Hepatocyte (in vitro differentiated cells): Measurements from ENCODE around the gene CHMP6. TPM values are rescaled to one million over a fixed set of nuclear protein-coding genes. Genes with fewer than 3 reads are reported as not detected.
A peak's percentile ranks its signal among the peaks of the same experiment; 100 is the strongest.
"Not testable (repeated sequence)": the region's sequence is repeated elsewhere in the genome, so short reads cannot be mapped to it uniquely, and the experiment has no call there.

Experiments
- DNase-seq: peaks from one replicate; pipeline ENCODE4 v3.0.0-alpha.2; 2016; ENCODE audit warnings: low spot score
- H2AFZ ChIP-seq: fragments of 200-600 bp; sonication (generic); 2 replicates; pipeline ENCODE4 v1.6.0; 2016; ENCODE audit warnings: antibody characterized with exemption, mild to moderate bottlenecking
- H3K27ac ChIP-seq: fragments of 200-600 bp; sonication (generic); 2 replicates; pipeline ENCODE4 v1.5.1; 2016; ENCODE audit warnings: mild to moderate bottlenecking
- H3K27me3 ChIP-seq: fragments of 200-600 bp; sonication (generic); 2 replicates; pipeline ENCODE4 v1.6.1; 2016
- H3K36me3 ChIP-seq: fragments of 200-600 bp; sonication (generic); replicated peaks from 2 replicates; pipeline ENCODE4 v1.5.1; 2016; ENCODE audit warnings: low read depth; ENCODE audit not compliant: insufficient read depth
- H3K4me1 ChIP-seq: fragments of 200-600 bp; sonication (generic); 2 replicates; pipeline ENCODE4 v1.5.1; 2016; ENCODE audit warnings: mild to moderate bottlenecking, moderate library complexity; ENCODE audit not compliant: insufficient read depth
- H3K4me2 ChIP-seq: fragments of 200-600 bp; sonication (generic); 2 replicates; pipeline ENCODE4 v1.6.0; 2016
- H3K4me3 ChIP-seq: fragments of 200-600 bp; sonication (generic); 2 replicates; pipeline ENCODE4 v1.5.1; 2016; ENCODE audit warnings: mild to moderate bottlenecking
- H3K79me2 ChIP-seq: fragments of 200-600 bp; sonication (generic); 2 replicates; pipeline ENCODE4 v1.6.0; 2017; ENCODE audit warnings: mild to moderate bottlenecking
- H3K9me2 ChIP-seq: fragments of 200-600 bp; sonication (generic); replicated peaks from 2 replicates; pipeline ENCODE4 v1.6.0; 2017; ENCODE audit warnings: mild to moderate bottlenecking; ENCODE audit not compliant: insufficient read depth
- H3K9me3 ChIP-seq: fragments of 200-600 bp; sonication (generic); 2 replicates; pipeline ENCODE4 v1.5.1; 2016; ENCODE audit warnings: low read depth, mild to moderate bottlenecking
- H4K20me1 ChIP-seq: fragments of 200-600 bp; sonication (generic); 2 replicates; pipeline ENCODE4 v1.6.0; 2016; ENCODE audit warnings: mild to moderate bottlenecking; ENCODE audit not compliant: insufficient read depth, poor library complexity, severe bottlenecking
- CTCF ChIP-seq: fragments of 200-600 bp; sonication (generic); IDR thresholded peaks from 2 replicates; pipeline ENCODE4 v1.5.1; 2016; ENCODE audit warnings: antibody characterized with exemption, mild to moderate bottlenecking; ENCODE audit not compliant: poor library complexity
- EZH2 ChIP-seq: fragments of 200-600 bp; sonication (generic); IDR thresholded peaks from 2 replicates; pipeline ENCODE4 v1.6.1; 2016; ENCODE audit warnings: antibody characterized with exemption, mild to moderate bottlenecking, borderline replicate concordance
- EZH2phosphoT487 ChIP-seq: fragments of 200-600 bp; sonication (generic); IDR thresholded peaks from one replicate; pipeline ENCODE4 v1.6.1; 2018; ENCODE audit warnings: antibody characterized with exemption, mild to moderate bottlenecking, low read depth, moderate library complexity; ENCODE audit not compliant: unreplicated experiment, severe bottlenecking
- WGBS: methylation state at CpG from one replicate; pipeline ENCODE4 v1.1.6; 2016; ENCODE audit warnings: low lambda C conversion rate; ENCODE audit errors: missing lambda C conversion rate; 5-methylcytosine and 5-hydroxymethylcytosine counted together
- polyA plus RNA-seq: library from polyadenylated mRNA; unstranded; fragments of >200 nt; fragmentation: Nextera tagmentation; extraction: Ambion mirVana; gene quantifications from 2 replicates; pipeline ENCODE4 v1.2.1, GENCODE V29; 2016
- total RNA-seq: library from RNA; depleted of rRNA; stranded (reverse); fragments of >200 nt; gene quantifications from 2 replicates; pipeline ENCODE4 v1.2.3, GENCODE V29; 2014

The CHMP6 gene
- total and polyA plus RNA-seq, 2 experiments from 2014 or later, result 16.9 to 38.3 TPM

- WGBS, result 87% methylated on average over 34 of the region's 37 CpGs
- H2AFZ ChIP-seq, result no peak overlapping the region
These were observed 36.2 kb downstream of the CHMP6 start for GRCh38 chr17:81027591-81028505.

GRCh38 chr17:81028506-81028858 lies 36.8 kb downstream of the CHMP6 start:
- Histone ChIP-seq H3K4me1 (peaks cover 17% of the 10 kb centered on the region), H4K20me1 (no peaks in the 10 kb centered on the region), H2AFZ (no peak overlapping the region), H3K4me2 (no peak overlapping the region), H3K9me3 (no peaks in the 10 kb centered on the region), H3K36me3 (no peaks in the 10 kb centered on the region), H3K27me3 (no peaks in the 10 kb centered on the region), H3K27ac (no peak overlapping the region), H3K79me2 (no peaks in the 10 kb centered on the region), H3K4me3 (no peak overlapping the region), H3K9me2 (no peaks in the 10 kb centered on the region)
- peak; percentile 5 for DNase-seq
- TF ChIP-seq EZH2 (no peak), EZH2phosphoT487 (no peak), CTCF (no peak)
- WGBS, result 80% methylated on average over 3 of the region's 12 CpGs

More at GRCh38 chr17:81027591-81028505, 36.2 kb downstream of the CHMP6 start:
- no peak overlapping the region for H3K27ac ChIP-seq
- no peak overlapping the region for H3K4me2 ChIP-seq
- no peaks in the 10 kb centered on the region for H3K79me2 ChIP-seq
- TF ChIP-seq EZH2phosphoT487 (no peak), CTCF (no peak), EZH2 (no peak)
- H4K20me1 ChIP-seq, result no peaks in the 10 kb centered on the region
- peaks cover 14% of the 10 kb centered on the region for H3K4me1 ChIP-seq
- no peaks in the 10 kb centered on the region for H3K27me3 ChIP-seq
- H3K4me3 ChIP-seq, result no peak overlapping the region
- peak; percentile 4 for DNase-seq
- no peaks in the 10 kb centered on the region for H3K9me3 ChIP-seq
- H3K36me3 ChIP-seq, result no peaks in the 10 kb centered on the region
- no peaks in the 10 kb centered on the region for H3K9me2 ChIP-seq

- DNase-seq, result no peak
- no peaks in the 10 kb centered on the region for H3K79me2 ChIP-seq
- no peaks in the 10 kb centered on the region for H4K20me1 ChIP-seq
- H3K36me3 ChIP-seq, result no peaks in the 10 kb centered on the region
- TF ChIP-seq EZH2, result no peak
- peaks cover 18% of the 10 kb centered on the region for H3K4me1 ChIP-seq
- no peaks in the 10 kb centered on the region for H3K9me3 ChIP-seq
- no peak overlapping the region for H2AFZ ChIP-seq
- no peak overlapping the region for H3K4me2 ChIP-seq
- no peaks in the 10 kb centered on the region for H3K27me3 ChIP-seq
- H3K4me3 ChIP-seq, result no peak overlapping the region
- no peak overlapping the region for H3K27ac ChIP-seq
- 98% methylated on average over 11 of the region's 11 CpGs for WGBS
- H3K9me2 ChIP-seq, result no peaks in the 10 kb centered on the region
These were observed 38.2 kb downstream of the CHMP6 start for GRCh38 chr17:81029859-81030258.

GRCh38 chr17:81030312-81030711 lies 38.7 kb downstream of the CHMP6 start:
- WGBS, result 96% methylated on average over 9 of the region's 9 CpGs
- H3K4me1 ChIP-seq, result peaks cover 15% of the 10 kb centered on the region

More at GRCh38 chr17:81030312-81030711, 38.7 kb downstream of the CHMP6 start:
- not testable (repeated sequence) for H4K20me1 ChIP-seq, H3K4me2 ChIP-seq, DNase-seq, H3K27me3 ChIP-seq, H2AFZ ChIP-seq, H3K9me3 ChIP-seq, H3K79me2 ChIP-seq, H3K36me3 ChIP-seq, H3K4me3 ChIP-seq, H3K27ac ChIP-seq, H3K9me2 ChIP-seq
